Measurements from ENCODE around the gene RNF148.
"Not testable (repeated sequence)": the region's sequence is repeated elsewhere in the genome, so short reads cannot be mapped to it uniquely, and the experiment has no call there.

Gene RNF148

GRCh38 chr7:122691569-122692235 is 11.0 kb downstream of the RNF148 start:
- no peak for DNase-seq (ENCODE audit: low read depth)

- no peak for DNase-seq (ENCODE audit: low read depth)
Measured at GRCh38 chr7:122689346-122690109, 13.2 kb downstream of the RNF148 start.

GRCh38 chr7:122688400-122688998 is 14.2 kb downstream of the RNF148 start:
- DNase-seq (ENCODE audit: low read depth), result no peak

GRCh38 chr7:122686360-122686878 is 16.3 kb downstream of the RNF148 start:
- no peak for DNase-seq (ENCODE audit: low read depth)

GRCh38 chr7:122684504-122684903 is 18.2 kb downstream of the RNF148 start:
- DNase-seq (ENCODE audit: low read depth), result no peak

- no peak for DNase-seq (ENCODE audit: low read depth)
Measured at GRCh38 chr7:122682815-122683550, 19.7 kb downstream of the RNF148 start.

GRCh38 chr7:122681186-122681585 is 21.5 kb downstream of the RNF148 start:
- not testable (repeated sequence) for DNase-seq (ENCODE audit: low read depth)

- DNase-seq (ENCODE audit: low read depth), result no peak
Measured at GRCh38 chr7:122679813-122680212, 22.9 kb downstream of the RNF148 start.

GRCh38 chr7:122679269-122679709 is 23.4 kb downstream of the RNF148 start:
- DNase-seq (ENCODE audit: low read depth), result not testable (repeated sequence)

- no peak for DNase-seq (ENCODE audit: low read depth)
Measured at GRCh38 chr7:122677149-122677548, 25.6 kb downstream of the RNF148 start.

- DNase-seq (ENCODE audit: low read depth), result no peak
Measured at GRCh38 chr7:122676466-122676865, 26.3 kb downstream of the RNF148 start.

GRCh38 chr7:122675621-122676020 is 27.1 kb downstream of the RNF148 start:
- no peak for DNase-seq (ENCODE audit: low read depth)

GRCh38 chr7:122675011-122675410 is 27.7 kb downstream of the RNF148 start:
- DNase-seq (ENCODE audit: low read depth), result no peak

- no peak for DNase-seq (ENCODE audit: low read depth)
Measured at GRCh38 chr7:122674502-122674901, 28.2 kb downstream of the RNF148 start.

GRCh38 chr7:122673951-122674350 is 28.8 kb downstream of the RNF148 start:
- DNase-seq (ENCODE audit: low read depth), result no peak

GRCh38 chr7:122672536-122672935 is 30.2 kb downstream of the RNF148 start:
- no peak for DNase-seq (ENCODE audit: low read depth)

GRCh38 chr7:122663733-122664132 is 39.0 kb downstream of the RNF148 start:
- no peak for DNase-seq (ENCODE audit: low read depth)

GRCh38 chr7:122658856-122659255 is 43.9 kb downstream of the RNF148 start:
- DNase-seq (ENCODE audit: low read depth), result no peak

- DNase-seq (ENCODE audit: low read depth), result no peak
Measured at GRCh38 chr7:122653685-122654084, 49.0 kb downstream of the RNF148 start.

- no peak for DNase-seq (ENCODE audit: low read depth)
Measured at GRCh38 chr7:122652876-122653275, 49.8 kb downstream of the RNF148 start.
